Duodenal mucosa (tissue), 2 donors: Measurements from ENCODE around the gene TPM4.
"Not testable (repeated sequence)": the region's sequence is repeated elsewhere in the genome, so short reads cannot be mapped to it uniquely, and the experiment has no call there.

Experiments
- H3K27ac ChIP-seq: one replicate; pipeline ENCODE4 v1.7.0; 2013; ENCODE audit warnings: low read depth, low read length
- H3K27me3 ChIP-seq, 2 donors: one replicate each; pipeline ENCODE4 v1.7.0; 2013; ENCODE audit warnings: low read length in 2 of 2, control low read depth in 1 of 2; ENCODE audit not compliant: insufficient read depth in 2 of 2, control insufficient read depth in 1 of 2
- H3K36me3 ChIP-seq, 2 donors: one replicate each; pipeline ENCODE4 v1.7.0; 2013; ENCODE audit warnings: low read length in 2 of 2, control low read depth in 1 of 2; ENCODE audit not compliant: insufficient read depth in 2 of 2, control insufficient read depth in 1 of 2
- H3K4me1 ChIP-seq, 2 donors: one replicate each; pipeline ENCODE4 v1.7.0; 2013; ENCODE audit warnings: low read length in 2 of 2, control low read depth in 1 of 2; ENCODE audit not compliant: insufficient read depth in 2 of 2, control insufficient read depth in 1 of 2
- H3K4me3 ChIP-seq, 2 donors: one replicate each; pipeline ENCODE4 v1.7.0; 2013; ENCODE audit warnings: low read length in 2 of 2, low read depth in 1 of 2
- H3K9ac ChIP-seq, 2 donors: one replicate each; pipeline ENCODE4 v1.7.0; 2013; ENCODE audit warnings: low read length in 2 of 2, low read depth in 1 of 2
- H3K9me3 ChIP-seq, 2 donors: one replicate each; pipeline ENCODE4 v1.7.0; 2013; ENCODE audit warnings: low read length in 2 of 2, control low read depth in 1 of 2; ENCODE audit not compliant: control insufficient read depth in 1 of 2

TPM4 gene

DNA sequence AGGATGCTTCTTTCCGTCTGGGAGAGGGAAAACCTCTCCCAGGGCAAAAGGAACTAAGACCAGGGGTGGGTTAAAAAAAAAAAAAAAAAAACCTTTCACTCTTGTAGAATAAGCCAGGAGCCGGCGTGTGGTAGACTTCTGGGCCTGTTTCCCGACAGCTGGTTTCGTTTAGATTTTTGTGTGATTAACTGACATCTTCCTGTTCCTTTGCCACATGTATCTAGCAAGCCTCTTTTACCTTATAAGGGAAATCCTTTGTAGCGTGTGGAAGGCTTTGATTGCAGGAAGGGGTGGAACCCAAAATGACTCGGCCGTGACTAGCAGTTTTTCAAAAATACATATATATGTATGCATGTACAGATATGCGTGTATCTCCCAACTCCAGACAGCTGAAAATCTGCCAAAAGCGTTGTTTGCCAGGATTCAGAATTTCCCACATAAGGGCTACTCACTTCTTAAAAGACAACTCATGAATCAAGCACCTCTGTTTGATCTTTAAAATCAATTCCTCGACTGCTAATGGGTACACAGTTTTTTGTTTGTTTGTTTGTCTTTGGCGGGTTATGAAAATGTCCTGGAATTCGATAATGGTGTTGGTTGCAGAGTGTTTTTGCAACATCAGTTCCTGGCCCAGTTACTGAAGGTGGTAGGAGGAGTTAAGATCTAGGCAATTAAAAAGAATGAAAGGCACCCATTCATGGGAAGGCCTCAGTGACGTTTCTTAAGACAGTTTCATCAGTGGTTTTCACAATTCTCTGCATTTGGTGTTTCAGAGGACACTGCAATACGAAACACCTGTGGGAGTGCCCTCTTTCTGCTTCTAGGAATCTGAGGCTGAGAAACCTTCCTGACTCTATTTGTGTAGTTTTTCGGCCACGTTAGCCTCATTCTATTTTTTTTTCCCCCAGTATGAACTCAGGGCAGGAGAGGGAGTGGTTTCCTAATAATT, 2.7 kb downstream of the TPM4 start:
- peak overlapping the region; percentile 59 to 90 for H3K9ac ChIP-seq
- peaks cover 18 to 32% of the 10 kb centered on the region in 2 donors for H3K36me3 ChIP-seq
- H3K4me1 ChIP-seq = peaks cover 21 to 22% of the 10 kb centered on the region in 2 donors
- H3K4me3 ChIP-seq = peak overlapping the region; percentile 81
- H3K27me3 ChIP-seq = no peaks in the 10 kb centered on the region
- peak overlapping the region; percentile 97 for H3K27ac ChIP-seq
- no peaks in the 10 kb centered on the region for H3K9me3 ChIP-seq

DNA sequence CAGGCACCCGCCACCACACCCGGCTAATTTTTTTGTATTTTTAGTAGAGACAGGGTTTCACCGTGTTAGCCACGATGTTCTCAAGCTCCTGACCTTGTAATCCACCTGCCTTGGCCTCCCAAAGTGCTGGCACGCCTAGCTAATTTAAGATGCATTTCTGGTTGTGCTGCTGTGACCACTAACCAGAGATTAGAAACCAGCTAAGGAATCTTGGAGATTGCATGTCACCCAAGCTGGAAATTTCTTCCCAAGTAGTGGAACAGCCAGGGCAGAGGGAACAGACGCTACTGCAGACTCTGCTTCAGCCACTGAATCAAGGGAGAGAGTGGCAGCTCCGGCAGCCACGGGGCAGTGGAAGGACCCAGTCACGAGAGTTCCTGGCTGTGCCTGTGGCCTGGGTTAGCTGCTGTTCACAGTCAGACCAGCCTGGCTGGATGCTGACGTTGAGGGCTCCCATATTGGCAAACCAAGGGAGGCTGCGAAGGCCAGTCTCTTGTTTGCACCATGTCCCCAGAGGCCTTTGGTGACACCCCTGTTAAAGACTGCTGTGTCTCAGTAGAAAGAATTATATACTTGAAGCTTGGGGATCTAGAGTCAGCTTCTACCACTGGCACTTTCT, 7.9 kb downstream of the TPM4 start:
- Histone ChIP-seq H3K4me1 (peaks cover 28 to 31% of the 10 kb centered on the region in 2 donors), H3K9me3 (no peaks in the 10 kb centered on the region), H3K4me3 (no peak overlapping the region), H3K36me3 (peaks cover 36 to 81% of the 10 kb centered on the region in 2 donors), H3K9ac (no peak overlapping the region), H3K27me3 (no peaks in the 10 kb centered on the region), H3K27ac (no peak overlapping the region)

DNA sequence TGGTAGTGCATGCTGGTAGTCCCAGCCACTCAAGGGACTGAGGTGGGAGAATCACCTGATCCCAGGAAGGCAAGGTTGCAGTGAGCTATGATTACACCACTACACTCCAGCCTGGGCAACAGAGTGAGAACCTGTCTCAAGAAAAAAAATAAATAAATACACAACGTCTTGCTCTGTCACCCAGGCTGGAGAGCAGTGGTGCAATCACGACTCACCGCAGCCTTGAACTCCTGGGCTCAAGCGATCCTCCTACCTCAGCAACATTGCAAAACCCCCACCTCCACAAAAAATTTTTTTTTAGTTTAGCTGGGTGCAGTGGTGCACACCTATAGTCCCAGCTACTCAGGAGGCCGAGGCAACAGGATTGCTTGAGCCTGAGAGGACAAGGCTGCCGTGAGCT, 8.8 kb downstream of the TPM4 start:
- H3K27ac ChIP-seq = no peak overlapping the region
- H3K4me1 ChIP-seq = peaks cover 26 to 28% of the 10 kb centered on the region in 2 donors
- no peaks in the 10 kb centered on the region for H3K9me3 ChIP-seq
- H3K4me3 ChIP-seq = no peak overlapping the region
- peaks cover 36 to 90% of the 10 kb centered on the region in 2 donors for H3K36me3 ChIP-seq
- no peaks in the 10 kb centered on the region for H3K27me3 ChIP-seq
- no peak overlapping the region for H3K9ac ChIP-seq

DNA sequence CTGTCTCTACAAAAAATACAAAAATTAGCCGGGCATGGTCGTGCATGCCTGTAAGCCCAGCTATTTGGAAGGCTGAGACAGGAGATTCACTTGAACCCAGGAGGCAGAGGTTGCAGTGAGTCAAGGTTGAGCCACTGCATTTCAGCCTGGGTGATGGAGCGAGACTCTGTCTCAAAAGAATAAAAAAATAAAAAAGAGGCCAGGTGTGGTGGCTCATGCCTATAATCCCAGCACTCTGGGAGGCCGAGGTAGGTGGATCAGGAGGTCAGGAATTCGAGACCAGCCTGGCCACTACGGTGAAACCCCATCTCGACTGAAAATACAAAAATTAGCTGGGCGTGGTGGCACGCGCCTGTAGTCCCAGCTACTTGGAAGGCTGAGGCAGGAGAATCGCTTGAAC, 11.1 kb downstream of the TPM4 start:
- Histone ChIP-seq H3K36me3 (peaks cover 37 to 96% of the 10 kb centered on the region in 2 donors), H3K4me1 (peaks cover 22 to 26% of the 10 kb centered on the region in 2 donors)
- H3K9ac ChIP-seq, H3K27me3 ChIP-seq, H3K9me3 ChIP-seq, H3K27ac ChIP-seq, H3K4me3 ChIP-seq: not testable (repeated sequence)

DNA sequence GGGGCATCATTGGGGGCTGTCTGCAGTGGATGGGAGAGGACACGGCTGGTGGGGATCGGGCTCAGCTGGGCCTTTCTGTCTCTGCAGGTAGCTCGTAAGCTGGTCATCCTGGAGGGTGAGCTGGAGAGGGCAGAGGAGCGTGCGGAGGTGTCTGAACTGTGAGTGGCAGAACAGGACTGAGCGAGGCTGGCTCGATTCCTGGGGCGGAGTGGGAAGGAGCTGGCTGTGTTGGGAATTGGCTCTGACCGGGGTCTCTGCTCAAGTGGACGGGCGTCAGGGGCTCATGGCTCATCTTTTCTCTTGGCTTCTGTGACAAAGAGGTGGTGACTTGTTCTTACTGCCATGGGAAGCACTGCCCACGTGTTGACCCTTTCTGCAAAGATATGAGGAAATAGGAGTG, 11.6 kb downstream of the TPM4 start:
- Histone ChIP-seq H3K36me3 (peaks cover 40 to 96% of the 10 kb centered on the region in 2 donors), H3K27ac (peak overlapping the region; percentile 22), H3K9me3 (no peaks in the 10 kb centered on the region), H3K27me3 (no peaks in the 10 kb centered on the region), H3K4me1 (peaks cover 22 to 26% of the 10 kb centered on the region in 2 donors), H3K4me3 (peak overlapping the region in 1 of 2 donors; percentile 30), H3K9ac (peak overlapping the region; percentile 26 to 48)

DNA sequence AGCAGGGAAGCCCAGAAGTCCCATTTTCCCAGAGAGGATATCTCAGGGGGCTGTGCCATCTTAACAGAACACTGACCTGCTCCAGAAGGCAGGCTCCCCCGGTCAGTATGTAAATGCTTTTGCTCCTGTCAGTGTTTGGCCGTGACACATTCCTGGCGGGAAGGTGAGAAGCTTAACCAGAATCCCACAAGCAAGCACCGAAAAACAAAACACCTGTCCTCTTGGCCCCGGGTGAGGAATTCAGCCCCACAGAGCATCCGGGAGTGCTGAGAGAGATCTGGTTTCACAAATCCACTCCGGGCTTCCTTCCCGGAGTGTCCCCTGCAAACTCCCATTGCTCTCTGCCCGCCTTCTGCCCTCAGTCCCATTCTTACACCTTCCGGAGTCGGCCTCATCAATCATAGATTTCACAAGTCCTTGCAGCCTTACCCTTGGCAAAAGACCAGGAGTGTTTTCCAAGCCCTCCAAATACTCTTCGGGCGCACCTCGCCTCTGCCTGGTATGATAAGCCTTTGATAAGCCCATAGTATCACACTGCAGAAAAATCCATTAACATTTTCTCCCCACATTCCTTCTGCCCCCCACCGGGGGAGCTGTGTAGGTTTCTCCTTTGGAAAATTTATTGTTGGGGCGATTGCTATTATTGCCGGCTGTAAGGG, 12.2 kb downstream of the TPM4 start:
- Histone ChIP-seq H3K4me1 (peaks cover 22 to 26% of the 10 kb centered on the region in 2 donors), H3K36me3 (peaks cover 36 to 96% of the 10 kb centered on the region in 2 donors), H3K27ac (peak overlapping the region; percentile 22), H3K9ac (peak overlapping the region; percentile 26 to 48), H3K27me3 (no peaks in the 10 kb centered on the region), H3K4me3 (peak overlapping the region in 1 of 2 donors; percentile 30), H3K9me3 (no peaks in the 10 kb centered on the region)

DNA sequence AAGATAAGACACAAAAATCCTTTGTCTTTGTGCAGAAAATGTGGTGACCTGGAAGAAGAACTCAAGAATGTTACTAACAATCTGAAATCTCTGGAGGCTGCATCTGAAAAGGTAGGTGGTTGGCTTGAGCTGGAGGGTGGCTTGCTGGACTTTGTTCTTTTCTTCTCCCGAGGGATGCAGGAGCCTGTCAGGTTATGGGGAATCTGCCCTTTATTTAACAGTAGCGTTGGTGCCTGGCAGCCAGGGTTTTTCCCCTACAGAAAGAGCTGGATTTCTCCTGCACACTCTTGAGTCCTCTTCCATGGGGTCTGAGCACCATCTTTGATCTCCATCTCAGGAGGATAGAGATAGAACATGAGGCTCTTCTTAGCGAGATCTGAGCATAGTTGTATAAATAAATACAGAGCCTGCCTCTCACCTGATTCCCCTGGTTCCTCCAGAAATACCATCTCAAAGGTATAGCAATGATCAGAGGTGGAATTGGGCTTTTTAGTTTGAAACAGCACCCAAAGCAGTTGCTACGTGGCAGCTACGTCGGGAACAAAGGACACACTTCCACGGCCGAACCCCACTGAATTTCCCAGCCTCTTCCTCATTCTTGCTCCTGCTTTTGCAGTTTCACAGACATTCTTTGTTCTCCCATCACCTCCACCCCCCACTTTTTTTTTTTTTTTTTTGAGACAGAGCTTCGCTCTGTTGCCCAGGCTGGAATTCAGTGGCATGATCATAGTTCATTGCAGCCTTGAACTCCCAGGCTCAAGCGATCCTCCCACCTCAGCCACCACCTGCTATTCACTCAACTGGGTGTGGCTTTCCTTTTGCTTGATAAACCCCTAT, 12.9 kb downstream of the TPM4 start:
- Histone ChIP-seq H3K4me1 (peaks cover 22 to 26% of the 10 kb centered on the region in 2 donors), H3K9me3 (no peaks in the 10 kb centered on the region), H3K4me3 (no peak overlapping the region), H3K36me3 (peaks cover 36 to 96% of the 10 kb centered on the region in 2 donors), H3K9ac (peak overlapping the region in 1 of 2 donors; percentile 25), H3K27ac (no peak overlapping the region), H3K27me3 (no peaks in the 10 kb centered on the region)

DNA sequence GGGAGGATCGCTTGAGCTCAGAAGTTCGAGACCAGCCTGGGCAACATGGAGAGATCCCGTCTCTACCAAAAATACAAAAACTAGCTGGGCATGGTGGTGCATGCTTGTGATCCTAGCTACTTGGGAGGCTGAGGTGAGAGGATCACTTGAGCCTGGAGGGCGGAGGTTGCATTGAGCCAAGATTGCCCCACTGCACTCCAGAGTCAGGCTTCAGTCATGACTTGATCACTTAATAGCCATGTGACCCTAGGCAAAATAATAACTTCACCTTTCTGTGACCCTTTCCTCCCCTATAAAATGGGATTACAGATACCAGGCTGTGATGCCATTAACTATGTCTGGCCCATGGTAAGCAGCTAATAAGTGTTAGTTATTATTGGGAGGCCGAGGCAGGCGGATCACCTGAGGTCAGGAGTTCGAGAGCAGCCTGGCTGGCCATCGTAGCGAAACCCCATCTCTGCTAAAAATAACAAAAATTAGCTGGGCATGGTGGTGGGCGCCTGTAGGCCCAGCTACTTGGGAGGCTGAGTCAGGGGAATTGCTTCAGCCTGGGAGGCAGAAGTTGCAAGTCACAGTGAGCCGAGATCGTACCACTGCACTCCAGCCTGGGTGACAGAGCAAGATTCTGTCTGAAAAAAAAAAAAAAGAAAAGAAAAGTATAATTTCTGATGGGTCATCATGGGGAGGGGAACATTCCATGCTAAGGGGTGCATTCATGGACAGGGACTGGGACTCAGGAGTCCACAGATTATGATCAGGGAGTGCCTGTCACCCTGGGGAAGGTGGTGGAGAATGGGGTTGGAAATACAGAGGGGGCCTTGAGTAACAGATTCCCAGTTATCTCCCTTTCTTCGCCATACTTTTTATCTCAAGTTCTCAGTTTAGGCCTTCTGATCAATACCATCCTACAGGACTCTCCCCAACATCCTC, 15.5 kb downstream of the TPM4 start:
- Histone ChIP-seq H3K27ac (no peak overlapping the region), H3K4me1 (peaks cover 18 to 21% of the 10 kb centered on the region in 2 donors), H3K9ac (no peak overlapping the region), H3K36me3 (peaks cover 32 to 95% of the 10 kb centered on the region in 2 donors), H3K4me3 (no peak overlapping the region), H3K27me3 (no peaks in the 10 kb centered on the region), H3K9me3 (no peaks in the 10 kb centered on the region)
